Measurements from ENCODE around the gene ENTPD2. TPM values are rescaled to one million over a fixed set of nuclear protein-coding genes. Genes with fewer than 3 reads are reported as not detected.

Gene ENTPD2
- total and polyA plus RNA-seq, 12 donors, result 0.28 to 1.7 (median 0.49) TPM; not detected in 6

- H3K36me3 ChIP-seq (replicated peaks in 1 of 2), result no peaks in the 10 kb centered on the region
- TF ChIP-seq CTCF (IDR thresholded peaks at IDR 0.05) (peak in 3 of 6 experiments; percentile 4 to 20 (median 14)), POLR2A (IDR thresholded peaks at IDR 0.05) (no peak)
- H3K9me3 ChIP-seq (replicated peaks in 1 of 3), result no peaks in the 10 kb centered on the region
- peaks cover 0 to 8% of the 10 kb centered on the region in 2 donors for H3K4me1 ChIP-seq (replicated peaks in 1 of 2)
- H3K27me3 ChIP-seq, result peaks cover 12% of the 10 kb centered on the region
- WGBS, 4 donors, result 13 to 28% (median 23%) methylated on average over 1 to 6 of the region's 6 CpGs
- intact Hi-C loops (cut with DNase I), result no loop called here
- DNase-seq, result peak in 2 of 7 donors; percentile 38 to 81
- peak overlapping the region in 1 of 4 donors; percentile 55 for H3K4me3 ChIP-seq
- H3K27ac ChIP-seq, result peak overlapping the region in 2 of 5 donors; percentile 55 to 61
Measured at GRCh38 chr9:137070906-137071275, 17.0 kb upstream of the ENTPD2 start.

- WGBS, 4 donors, result 0 to 1% (median 1%) methylated on average over 19 to 74 of the region's 74 CpGs
- Histone ChIP-seq H3K27me3 (peaks cover 12% of the 10 kb centered on the region), H3K4me3 (peak within 1 kb of the TSS in 1 of 4 donors; percentile 55), H3K36me3 (replicated peaks in 1 of 2) (no peaks in the 10 kb centered on the region), H3K27ac (peak within 1 kb of the TSS in 2 of 5 donors; percentile 55 to 61), H3K4me1 (replicated peaks in 1 of 2) (peaks cover 0 to 8% of the 10 kb centered on the region in 2 donors), H3K9me3 (replicated peaks in 1 of 3) (no peaks in the 10 kb centered on the region)
- intact Hi-C loops (cut with DNase I), result no loop called here
- DNase-seq, result peak; percentile 82 to 94 (median 88)
- TF ChIP-seq POLR2A (IDR thresholded peaks at IDR 0.05) (no peak), CTCF (IDR thresholded peaks at IDR 0.05) (no peak)
Measured at GRCh38 chr9:137070201-137070905, 16.5 kb upstream of the ENTPD2 start, which contains the start of gene SAPCD2. TSS of gene SAPCD2 (minus strand) at chr9:137070557. CDS start at chr9:137070460, 97 bp downstream.

- no peak for DNase-seq
- WGBS, 4 donors, result 0 to 20% (median 5%) methylated on average over 2 to 48 of the region's 52 CpGs
- Histone ChIP-seq H3K4me1 (replicated peaks in 1 of 2) (peaks cover 0 to 8% of the 10 kb centered on the region in 2 donors), H3K9me3 (replicated peaks in 1 of 3) (no peaks in the 10 kb centered on the region), H3K27me3 (peaks cover 12% of the 10 kb centered on the region), H3K27ac (no peak overlapping the region), H3K36me3 (replicated peaks in 1 of 2) (no peaks in the 10 kb centered on the region), H3K4me3 (peak overlapping the region in 1 of 4 donors; percentile 55)
- intact Hi-C loops (cut with DNase I), result no loop called here
- TF ChIP-seq POLR2A (IDR thresholded peaks at IDR 0.05) (no peak), CTCF (IDR thresholded peaks at IDR 0.05) (no peak)
Measured at GRCh38 chr9:137069508-137070091, 15.7 kb upstream of the ENTPD2 start.

All from adrenal gland (tissue), 12 donors.